Spinal cord (tissue), 10 donors: ENCODE data around the gene C2. TPM values are rescaled to one million over a fixed set of nuclear protein-coding genes. Genes with fewer than 3 reads are reported as not detected.
"Not testable (repeated sequence)": the region's sequence is repeated elsewhere in the genome, so short reads cannot be mapped to it uniquely, and the experiment has no call there.

Experiments
- DNase-seq, 6 donors: peaks; one replicate each; pipeline versions ENCODE4 v3.0.0 to v3.0.0-alpha.2; 2013 to 2015; ENCODE audit warnings: low spot score in 6 of 6, low read depth in 4 of 6
- H3K27ac ChIP-seq: one replicate; pipeline ENCODE4 v1.5.1; 2013; ENCODE audit warnings: low read depth, low read length, control low read depth
- H3K27me3 ChIP-seq: one replicate; pipeline ENCODE4 v1.6.1; 2013; ENCODE audit warnings: low read length; ENCODE audit not compliant: control insufficient read depth, insufficient read depth
- H3K36me3 ChIP-seq: one replicate; pipeline ENCODE4 v1.6.1; 2013; ENCODE audit warnings: low read length; ENCODE audit not compliant: control insufficient read depth, insufficient read depth
- H3K4me1 ChIP-seq: one replicate; pipeline ENCODE4 v1.6.1; 2013; ENCODE audit warnings: low read length; ENCODE audit not compliant: control insufficient read depth, insufficient read depth
- H3K4me3 ChIP-seq: one replicate; pipeline ENCODE4 v1.5.1; 2013; ENCODE audit warnings: low read depth, low read length, control low read depth
- H3K9me3 ChIP-seq: one replicate; pipeline ENCODE4 v1.6.1; 2013; ENCODE audit warnings: low read length; ENCODE audit not compliant: control insufficient read depth, insufficient read depth
- WGBS: methylation state at CpG from one replicate; pipeline ENCODE4 v1.1.5; 2013; ENCODE audit warnings: missing lambda C conversion rate; ENCODE audit not compliant: insufficient coverage; 5-methylcytosine and 5-hydroxymethylcytosine counted together
- polyA plus RNA-seq, 2 donors: library from polyadenylated mRNA; unstranded; fragments of 120-200 nt; gene quantifications; one replicate each; pipeline ENCODE4 v1.2.1, GENCODE V29; 2013; ENCODE audit not compliant: insufficient read length in 2 of 2
- total RNA-seq, 2 donors: library from RNA; depleted of rRNA in 1 of 2; stranded (reverse); fragments of 120-200 nt in 1 of 2; fragments of >200 nt in 1 of 2; gene quantifications; one replicate each; pipeline versions ENCODE4 v1.2.3 to v1.2.4, GENCODE V29; 2013 to 2014
- donor health status: healthy.

C2 gene
- total and polyA plus RNA-seq, 4 donors, result 8.4 to 23.1 (median 12.8) TPM

DNA sequence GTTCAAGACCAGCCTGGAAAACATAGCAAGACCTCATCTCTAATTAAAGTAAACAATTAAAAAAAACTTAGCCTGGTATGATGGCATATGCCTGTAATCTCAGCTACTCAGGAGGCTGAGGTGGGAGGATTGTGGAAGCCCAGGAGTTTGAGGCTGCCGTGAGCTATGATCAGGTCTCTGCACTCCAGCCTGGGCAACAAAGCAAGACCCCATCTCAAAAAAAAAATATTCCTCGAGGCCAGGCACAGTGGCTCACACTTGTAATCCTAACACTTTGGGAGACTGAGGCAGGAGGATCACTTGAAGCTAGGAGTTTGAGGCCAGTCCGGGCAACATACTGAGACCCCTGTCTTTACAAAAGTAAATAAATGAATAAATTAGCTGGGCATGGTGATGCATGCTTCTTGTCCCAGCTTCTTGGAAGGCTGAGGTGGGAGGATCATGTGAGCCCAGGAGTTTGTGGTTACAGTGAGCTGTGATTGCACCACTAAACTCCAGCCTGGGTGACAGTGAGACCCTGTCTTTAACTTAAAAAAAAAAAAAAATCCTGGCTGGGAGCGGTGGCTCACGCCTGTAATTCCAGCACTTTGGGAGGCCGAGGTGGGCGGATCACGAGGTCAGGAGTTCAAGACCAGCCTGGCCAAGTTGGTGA is 9.3 kb upstream of the C2 start:
- no peak for DNase-seq
- WGBS, result 91% methylated on average over 4 of the region's 8 CpGs
- Histone ChIP-seq H3K27me3 (no peaks in the 10 kb centered on the region), H3K36me3 (no peaks in the 10 kb centered on the region), H3K4me3 (no peak overlapping the region), H3K27ac (no peak overlapping the region), H3K4me1 (no peaks in the 10 kb centered on the region), H3K9me3 (no peaks in the 10 kb centered on the region)

DNA sequence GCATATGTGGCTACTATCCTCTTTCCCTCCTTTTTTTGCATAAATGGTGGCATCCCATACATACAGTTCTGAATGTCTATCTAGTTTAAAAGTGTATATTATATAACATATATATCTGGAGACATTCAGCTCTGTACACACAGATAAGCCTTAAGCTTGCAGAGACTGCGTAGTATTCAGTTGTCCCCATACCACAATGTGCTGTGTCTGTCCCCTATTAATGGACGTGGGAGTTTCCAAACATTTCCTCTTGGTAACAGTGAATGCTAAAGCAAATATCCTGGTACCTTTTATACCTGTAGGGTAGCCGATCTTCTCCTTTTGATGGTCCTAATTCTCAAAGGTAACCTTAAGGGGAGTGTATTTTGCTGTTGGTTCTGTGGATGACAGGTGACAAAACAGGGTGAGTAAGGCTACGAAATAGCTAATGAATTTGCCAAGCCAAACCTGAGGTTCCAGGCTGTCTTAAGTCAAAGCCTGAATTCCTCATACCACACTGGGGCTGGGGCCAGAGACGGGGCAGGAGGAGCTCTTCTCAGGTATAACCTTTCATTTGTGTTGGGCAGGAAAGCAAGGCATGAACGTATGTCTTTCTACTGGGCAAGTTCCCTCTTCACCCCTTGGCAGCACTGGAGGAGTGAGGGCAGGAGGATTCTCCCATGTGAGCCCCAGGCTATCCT is 7.8 kb upstream of the C2 start:
- WGBS, result no CpG with 5 or more reads among the region's 6 CpGs
- no peaks in the 10 kb centered on the region for H3K36me3 ChIP-seq
- no peaks in the 10 kb centered on the region for H3K4me1 ChIP-seq
- H3K27ac ChIP-seq, result no peak overlapping the region
- H3K9me3 ChIP-seq, result no peaks in the 10 kb centered on the region
- no peaks in the 10 kb centered on the region for H3K27me3 ChIP-seq
- no peak overlapping the region for H3K4me3 ChIP-seq
- DNase-seq, result no peak

DNA sequence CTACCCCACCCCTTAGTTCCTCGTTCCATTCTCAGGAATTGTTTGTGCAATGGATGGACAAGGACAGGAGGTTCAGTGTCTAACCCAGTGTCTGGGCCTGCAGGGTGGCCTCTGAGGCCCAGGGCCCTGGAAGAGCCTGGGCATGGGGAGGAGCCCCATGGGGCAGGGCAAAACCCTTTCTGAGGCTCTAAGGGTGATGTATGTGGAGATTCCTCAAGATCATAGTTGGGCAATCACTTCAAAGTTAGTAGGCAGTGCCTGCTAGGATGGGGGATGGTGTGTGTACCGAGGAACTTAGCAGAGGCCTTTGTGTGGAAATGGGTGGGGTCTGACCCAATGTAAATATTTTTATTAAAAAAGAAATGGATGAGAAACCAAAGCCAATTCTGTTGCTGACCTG is 6.7 kb upstream of the C2 start:
- no peak overlapping the region for H3K4me3 ChIP-seq
- no peak for DNase-seq
- H3K4me1 ChIP-seq, result no peaks in the 10 kb centered on the region
- WGBS, result 83% methylated on average over 1 of the region's 2 CpGs
- H3K27me3 ChIP-seq, result no peaks in the 10 kb centered on the region
- H3K27ac ChIP-seq, result no peak overlapping the region
- no peaks in the 10 kb centered on the region for H3K9me3 ChIP-seq
- no peaks in the 10 kb centered on the region for H3K36me3 ChIP-seq

DNA sequence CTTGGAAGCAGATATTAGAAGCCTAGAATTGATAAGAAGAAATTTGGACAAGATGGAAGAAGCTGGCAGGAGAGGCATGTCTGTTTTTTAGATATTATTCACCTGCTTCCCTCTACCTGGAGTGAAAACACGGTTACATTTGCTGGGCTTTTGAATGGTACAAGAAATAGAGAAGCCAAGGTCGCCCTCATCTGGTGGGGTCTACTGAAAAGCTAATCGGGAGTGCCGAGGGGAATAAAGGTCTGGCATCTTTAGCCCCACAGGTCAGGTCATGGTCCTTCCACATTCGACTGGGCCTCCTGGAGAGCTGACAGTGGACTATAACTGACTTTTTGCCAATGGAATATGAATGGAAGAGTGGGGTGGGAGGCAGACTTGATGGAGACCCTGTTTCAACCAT is 4.6 kb upstream of the C2 start:
- Histone ChIP-seq H3K27ac (no peak overlapping the region), H3K27me3 (no peaks in the 10 kb centered on the region), H3K4me1 (no peaks in the 10 kb centered on the region), H3K36me3 (no peaks in the 10 kb centered on the region), H3K9me3 (no peaks in the 10 kb centered on the region), H3K4me3 (no peak overlapping the region)
- 17% methylated on average over 4 of the region's 5 CpGs for WGBS
- no peak for DNase-seq

DNA sequence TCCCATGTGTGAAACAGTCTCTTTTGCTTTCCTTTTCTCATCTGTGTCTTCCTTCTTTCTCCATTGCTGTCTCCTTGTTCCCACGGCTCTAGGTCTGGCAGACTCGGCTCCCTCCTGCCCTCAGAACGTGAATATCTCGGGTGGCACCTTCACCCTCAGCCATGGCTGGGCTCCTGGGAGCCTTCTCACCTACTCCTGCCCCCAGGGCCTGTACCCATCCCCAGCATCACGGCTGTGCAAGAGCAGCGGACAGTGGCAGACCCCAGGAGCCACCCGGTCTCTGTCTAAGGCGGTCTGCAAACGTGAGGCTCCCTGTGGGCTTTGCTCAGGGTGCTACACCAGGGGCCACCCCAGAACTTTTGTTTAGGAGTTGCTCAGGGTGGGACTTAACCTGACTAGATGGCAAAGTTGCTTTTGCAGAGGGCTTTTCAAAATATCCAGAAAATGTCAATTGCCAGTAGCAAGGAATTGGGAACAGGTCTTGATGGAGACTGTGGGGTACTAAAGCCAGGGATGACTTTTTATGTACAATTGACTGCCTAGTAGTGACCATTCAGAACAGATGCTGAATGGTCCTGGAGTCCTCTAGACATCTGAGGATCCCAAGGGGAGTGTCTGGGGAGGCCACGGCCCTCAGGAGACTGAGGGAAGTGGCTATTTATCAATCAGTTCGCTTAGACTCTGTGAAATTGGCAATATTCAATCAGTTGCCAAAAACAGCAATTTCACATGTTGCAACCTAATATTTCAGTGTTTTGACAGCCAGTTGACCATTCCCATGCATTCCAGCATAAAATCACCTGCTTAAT is 550 bp downstream of the C2 start:
- no peaks in the 10 kb centered on the region for H3K27me3 ChIP-seq
- H3K27ac ChIP-seq, result no peak overlapping the region
- WGBS, result 71% methylated on average over 10 of the region's 11 CpGs
- H3K4me1 ChIP-seq, result no peaks in the 10 kb centered on the region
- H3K9me3 ChIP-seq, result no peaks in the 10 kb centered on the region
- DNase-seq, result no peak
- H3K36me3 ChIP-seq, result no peaks in the 10 kb centered on the region
- H3K4me3 ChIP-seq, result no peak overlapping the region

DNA sequence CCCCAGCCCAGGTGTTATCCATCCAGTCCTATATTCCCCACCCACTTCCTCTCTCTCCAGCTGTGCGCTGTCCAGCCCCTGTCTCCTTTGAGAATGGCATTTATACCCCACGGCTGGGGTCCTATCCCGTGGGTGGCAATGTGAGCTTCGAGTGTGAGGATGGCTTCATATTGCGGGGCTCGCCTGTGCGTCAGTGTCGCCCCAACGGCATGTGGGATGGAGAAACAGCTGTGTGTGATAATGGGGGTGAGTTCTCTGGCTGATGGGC is 1.1 kb downstream of the C2 start:
- 83% methylated on average over 9 of the region's 9 CpGs for WGBS
- no peaks in the 10 kb centered on the region for H3K4me1 ChIP-seq

DNA sequence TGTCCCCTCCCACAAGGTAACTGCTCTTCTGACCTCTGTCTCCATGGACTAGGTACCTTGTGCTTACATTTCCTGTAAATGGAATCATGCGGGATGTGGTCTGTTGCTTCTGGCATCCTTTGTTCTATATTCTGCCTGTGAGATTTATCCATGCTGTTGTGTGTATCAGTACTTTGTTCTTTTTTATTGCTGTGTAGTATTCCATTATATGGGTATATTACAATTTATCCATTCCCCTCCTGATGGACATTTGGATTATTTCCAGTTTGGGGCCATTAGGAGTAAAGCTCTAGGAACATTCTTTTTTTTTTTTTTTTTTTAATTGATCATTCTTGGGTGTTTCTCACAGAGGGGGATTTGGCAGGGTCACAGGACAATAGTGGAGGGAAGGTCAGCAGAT is 3.4 kb downstream of the C2 start:
- no CpG with 5 or more reads among the region's 1 CpG for WGBS
- Histone ChIP-seq H3K4me1 (no peaks in the 10 kb centered on the region), H3K27ac (no peak overlapping the region), H3K9me3 (no peaks in the 10 kb centered on the region), H3K36me3 (no peaks in the 10 kb centered on the region), H3K4me3 (no peak overlapping the region), H3K27me3 (no peaks in the 10 kb centered on the region)
- DNase-seq, result no peak

More for the DNA sequence above, 1.1 kb downstream of the C2 start:
- no peak overlapping the region for H3K27ac ChIP-seq
- H3K27me3 ChIP-seq, result no peaks in the 10 kb centered on the region
- DNase-seq, result no peak
- H3K9me3 ChIP-seq, result no peaks in the 10 kb centered on the region
- no peaks in the 10 kb centered on the region for H3K36me3 ChIP-seq
- no peak overlapping the region for H3K4me3 ChIP-seq

DNA sequence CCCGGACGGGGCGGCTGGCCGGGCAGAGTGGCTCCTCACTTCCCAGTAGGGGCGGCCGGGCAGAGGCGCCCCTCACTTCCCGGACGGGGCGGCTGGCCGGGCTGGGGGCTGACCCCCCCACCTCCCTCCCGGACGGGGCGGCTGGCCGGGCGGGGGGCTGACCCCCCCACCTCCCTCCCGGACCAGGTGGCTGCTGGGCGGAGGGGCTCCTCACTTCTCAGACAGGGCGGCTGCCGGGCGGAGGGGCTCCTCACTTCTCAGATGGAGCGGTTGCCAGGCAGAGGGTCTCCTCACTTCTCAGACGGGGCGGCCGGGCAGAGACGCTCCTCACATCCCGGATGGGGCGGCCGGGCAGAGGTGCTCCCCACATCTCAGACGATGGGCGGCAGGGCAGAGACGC is 4.6 kb downstream of the C2 start:
- H3K27ac ChIP-seq, H3K4me3 ChIP-seq, H3K9me3 ChIP-seq, H3K27me3 ChIP-seq, H3K36me3 ChIP-seq, H3K4me1 ChIP-seq, DNase-seq: not testable (repeated sequence)
- WGBS, result 96% methylated on average over 11 of the region's 32 CpGs

DNA sequence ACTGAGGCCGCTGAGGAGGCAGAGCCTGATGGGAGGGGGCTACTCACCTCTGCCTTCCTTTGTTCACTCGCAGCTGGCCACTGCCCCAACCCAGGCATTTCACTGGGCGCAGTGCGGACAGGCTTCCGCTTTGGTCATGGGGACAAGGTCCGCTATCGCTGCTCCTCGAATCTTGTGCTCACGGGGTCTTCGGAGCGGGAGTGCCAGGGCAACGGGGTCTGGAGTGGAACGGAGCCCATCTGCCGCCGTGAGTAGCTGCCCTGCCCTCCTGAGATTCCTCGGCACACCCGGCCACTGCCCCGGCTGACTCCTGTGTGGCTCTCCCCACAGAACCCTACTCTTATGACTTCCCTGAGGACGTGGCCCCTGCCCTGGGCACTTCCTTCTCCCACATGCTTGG is 6.0 kb downstream of the C2 start:
- no peak for DNase-seq
- H3K27ac ChIP-seq, result no peak overlapping the region
- H3K4me3 ChIP-seq, result no peak overlapping the region
- H3K36me3 ChIP-seq, result no peaks in the 10 kb centered on the region
- no peaks in the 10 kb centered on the region for H3K4me1 ChIP-seq
- H3K9me3 ChIP-seq, result no peaks in the 10 kb centered on the region
- WGBS, result 90% methylated on average over 15 of the region's 19 CpGs
- H3K27me3 ChIP-seq, result no peaks in the 10 kb centered on the region

DNA sequence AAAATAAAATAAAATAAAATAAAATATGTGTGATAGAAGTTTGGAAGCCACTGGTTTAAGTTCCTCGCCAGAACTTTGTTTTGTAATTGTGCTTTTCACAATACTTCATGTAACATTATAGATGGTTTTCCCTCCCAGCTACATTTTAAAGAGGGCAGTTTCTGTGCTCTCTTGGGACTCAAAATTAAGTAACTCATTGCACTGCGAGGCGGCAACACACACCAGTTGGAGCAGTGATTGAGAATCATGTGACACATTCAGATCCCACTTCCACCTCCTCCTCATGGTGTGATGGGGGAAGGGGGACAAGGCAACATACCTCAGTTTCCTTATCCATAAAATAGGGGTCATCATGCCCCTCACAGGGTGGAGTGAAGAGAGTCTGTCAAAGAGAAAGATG is 7.5 kb downstream of the C2 start:
- Histone ChIP-seq H3K4me3 (no peak overlapping the region), H3K9me3 (no peaks in the 10 kb centered on the region), H3K4me1 (no peaks in the 10 kb centered on the region), H3K27me3 (no peaks in the 10 kb centered on the region), H3K27ac (no peak overlapping the region), H3K36me3 (no peaks in the 10 kb centered on the region)
- no peak for DNase-seq
- WGBS, result no CpG with 5 or more reads among the region's 3 CpGs
